Neural progenitor cell (in vitro differentiated cells): ENCODE results near the gene FSTL1. TPM values are rescaled to one million over a fixed set of nuclear protein-coding genes. Genes with fewer than 3 reads are reported as not detected.

Experiments used
- DNase-seq: peaks from one replicate; pipeline ENCODE4 v3.0.0-alpha.2; 2016; ENCODE audit warnings: low spot score
- H2AFZ ChIP-seq: fragments of 200-600 bp; sonication (generic); replicated peaks from 2 replicates; pipeline ENCODE4 v1.6.1; 2016; ENCODE audit warnings: antibody characterized with exemption
- H3F3A ChIP-seq: fragments of 200-600 bp; sonication (generic); 2 replicates; pipeline ENCODE4 v1.6.1; 2016; ENCODE audit warnings: antibody characterized with exemption, low read depth
- H3K27ac ChIP-seq: fragments of 200-600 bp; sonication (generic); 2 replicates; pipeline ENCODE4 v1.5.1; 2016; ENCODE audit warnings: mild to moderate bottlenecking
- H3K27me3 ChIP-seq: fragments of 200-600 bp; sonication (generic); 2 replicates; pipeline ENCODE4 v1.6.1; 2016; ENCODE audit warnings: mild to moderate bottlenecking, moderate library complexity
- H3K36me3 ChIP-seq: fragments of 200-600 bp; sonication (generic); 2 replicates; pipeline ENCODE4 v1.5.1; 2016
- H3K4me1 ChIP-seq: fragments of 200-600 bp; sonication (generic); 2 replicates; pipeline ENCODE4 v1.6.1; 2016; ENCODE audit warnings: mixed run types
- H3K4me2 ChIP-seq: fragments of 200-600 bp; sonication (generic); 2 replicates; pipeline ENCODE4 v1.6.1; 2016
- H3K4me3 ChIP-seq: fragments of 200-600 bp; sonication (generic); 2 replicates; pipeline ENCODE4 v1.5.1; 2016
- H3K79me2 ChIP-seq: fragments of 200-600 bp; sonication (generic); 2 replicates; pipeline ENCODE4 v1.6.1; 2016; ENCODE audit warnings: low read depth
- H3K9ac ChIP-seq: fragments of 200-600 bp; sonication (generic); 2 replicates; pipeline ENCODE4 v1.6.1; 2016
- H3K9me3 ChIP-seq: fragments of 200-600 bp; sonication (generic); 2 replicates; pipeline ENCODE4 v1.5.1; 2016; ENCODE audit warnings: low read depth
- H4K20me1 ChIP-seq: fragments of 200-600 bp; sonication (generic); 2 replicates; pipeline ENCODE4 v1.6.1; 2016; ENCODE audit warnings: low read depth
- H3K27ac Mint-ChIP-seq: 3 replicates; pipeline ENCODE4 v1.8.0; 2021; ENCODE audit warnings: mixed read lengths
- H3K27me3 Mint-ChIP-seq: 2 replicates; pipeline ENCODE4 v1.8.0; 2022; ENCODE audit warnings: low read depth, mild to moderate bottlenecking, inconsistent platforms, moderate library complexity, mixed read lengths; ENCODE audit not compliant: insufficient read depth
- H3K36me3 Mint-ChIP-seq: 3 replicates; pipeline ENCODE4 v1.8.0; 2021; ENCODE audit warnings: mixed read lengths
- H3K4me1 Mint-ChIP-seq: 3 replicates; pipeline ENCODE4 v1.8.0; 2021; ENCODE audit warnings: mixed read lengths
- H3K4me3 Mint-ChIP-seq: 3 replicates; pipeline ENCODE4 v1.8.0; 2021; ENCODE audit warnings: mild to moderate bottlenecking, moderate library complexity, mixed read lengths
- H3K9me3 Mint-ChIP-seq: 3 replicates; pipeline ENCODE4 v1.8.0; 2020; ENCODE audit warnings: mixed read lengths
- CTCF ChIP-seq: fragments of 200-600 bp; sonication (generic); IDR thresholded peaks from 2 replicates; pipeline ENCODE4 v1.5.1; 2017; ENCODE audit warnings: antibody characterized with exemption, mild to moderate bottlenecking
- EZH2 ChIP-seq: fragments of 200-600 bp; sonication (generic); IDR thresholded peaks from 2 replicates; pipeline ENCODE4 v1.6.1; 2017; ENCODE audit warnings: antibody characterized with exemption, mild to moderate bottlenecking, moderate library complexity
- EZH2phosphoT487 ChIP-seq: fragments of 200-600 bp; sonication (generic); IDR thresholded peaks from 2 replicates; pipeline ENCODE4 v1.6.1; 2017; ENCODE audit warnings: antibody characterized with exemption
- total RNA-seq: library from RNA; depleted of rRNA; stranded (reverse); fragments of >200 nt; gene quantifications from 2 replicates; pipeline ENCODE4 v1.2.3, GENCODE V29; 2015; ENCODE audit warnings: low replicate concordance

Gene FSTL1
- total RNA-seq = 280 and 327 TPM in 2 replicates

- peaks cover 3% of the 10 kb centered on the region for H3K27me3 Mint-ChIP-seq
- H3K4me3 ChIP-seq = peak within 1 kb of the TSS; percentile 94
- TF ChIP-seq EZH2phosphoT487 (no peak), EZH2 (no peak), CTCF (no peak)
- peak within 1 kb of the TSS; percentile 82 for H3K9ac ChIP-seq
- H3K36me3 ChIP-seq = no peaks in the 10 kb centered on the region
- H3K9me3 ChIP-seq = no peaks in the 10 kb centered on the region
- H3K9me3 Mint-ChIP-seq = peaks cover 3% of the 10 kb centered on the region
- H3K27me3 ChIP-seq = no peaks in the 10 kb centered on the region
- DNase-seq = peak; percentile 91
- peaks cover 4% of the 10 kb centered on the region for H3K36me3 Mint-ChIP-seq
- peak within 1 kb of the TSS; percentile 47 for H3K27ac ChIP-seq
- H3K27ac Mint-ChIP-seq = peak within 1 kb of the TSS; percentile 80
- H2AFZ ChIP-seq = peak within 1 kb of the TSS; percentile 80
- H4K20me1 ChIP-seq = peaks cover 39% of the 10 kb centered on the region
- H3K4me2 ChIP-seq = peak within 1 kb of the TSS; percentile 97
- H3K4me1 Mint-ChIP-seq = peaks cover 37% of the 10 kb centered on the region
- peaks cover 47% of the 10 kb centered on the region for H3K79me2 ChIP-seq
- H3K4me1 ChIP-seq = peaks cover 26% of the 10 kb centered on the region
- peak within 1 kb of the TSS; percentile 93 for H3K4me3 Mint-ChIP-seq
- peaks cover 15% of the 10 kb centered on the region for H3F3A ChIP-seq
Observed at GRCh38 chr3:120450600-120451271, at the start of gene FSTL1. FSTL1 (minus strand) TSS chr3:120450992; CDS start chr3:120450746, 246 bp downstream.

GRCh38 chr3:120498556-120499346 is 48.0 kb upstream of the FSTL1 start:
- peaks cover 9% of the 10 kb centered on the region for H3K9me3 Mint-ChIP-seq
- H2AFZ ChIP-seq = no peak overlapping the region
- peaks cover 40% of the 10 kb centered on the region for H3K4me1 ChIP-seq
- peak; percentile 65 for DNase-seq
- H3K79me2 ChIP-seq = no peaks in the 10 kb centered on the region
- no peak overlapping the region for H3K27ac ChIP-seq
- H3K36me3 ChIP-seq = no peaks in the 10 kb centered on the region
- H3K4me2 ChIP-seq = peak overlapping the region; percentile 42
- H3K27me3 ChIP-seq = no peaks in the 10 kb centered on the region
- no peaks in the 10 kb centered on the region for H3K36me3 Mint-ChIP-seq
- H3F3A ChIP-seq = peaks cover 9% of the 10 kb centered on the region
- H3K4me3 ChIP-seq = no peak overlapping the region
- no peak overlapping the region for H3K4me3 Mint-ChIP-seq
- no peaks in the 10 kb centered on the region for H3K9me3 ChIP-seq
- H4K20me1 ChIP-seq = no peaks in the 10 kb centered on the region
- no peak overlapping the region for H3K9ac ChIP-seq
- no peak for TF ChIP-seq EZH2phosphoT487
- TF ChIP-seq CTCF = no peak
- TF ChIP-seq EZH2 = no peak
- H3K27me3 Mint-ChIP-seq = peaks cover 4% of the 10 kb centered on the region
- peaks cover 25% of the 10 kb centered on the region for H3K4me1 Mint-ChIP-seq
- peak overlapping the region; percentile 4 for H3K27ac Mint-ChIP-seq

- no peak overlapping the region for H3K4me3 ChIP-seq
- no peaks in the 10 kb centered on the region for H3K9me3 ChIP-seq
- H3F3A ChIP-seq = peaks cover 7% of the 10 kb centered on the region
- Mint-ChIP-seq H3K4me3 (no peak overlapping the region), H3K27ac (no peak overlapping the region), H3K27me3 (peaks cover 4% of the 10 kb centered on the region), H3K9me3 (peaks cover 9% of the 10 kb centered on the region), H3K36me3 (no peaks in the 10 kb centered on the region), H3K4me1 (peaks cover 25% of the 10 kb centered on the region)
- peak overlapping the region; percentile 42 for H3K4me2 ChIP-seq
- no peak overlapping the region for H3K27ac ChIP-seq
- no peaks in the 10 kb centered on the region for H3K27me3 ChIP-seq
- peak overlapping the region; percentile 36 for H2AFZ ChIP-seq
- H3K4me1 ChIP-seq = peaks cover 38% of the 10 kb centered on the region
- TF ChIP-seq EZH2phosphoT487 = no peak
- no peak for TF ChIP-seq EZH2
- TF ChIP-seq CTCF = no peak
- no peak overlapping the region for H3K9ac ChIP-seq
- no peak for DNase-seq
- H3K36me3 ChIP-seq = no peaks in the 10 kb centered on the region
- H3K79me2 ChIP-seq = no peaks in the 10 kb centered on the region
- H4K20me1 ChIP-seq = no peaks in the 10 kb centered on the region
Observed at GRCh38 chr3:120497818-120498217, 47.0 kb upstream of the FSTL1 start.
